GM21786 (cell line): ENCODE results near the gene EDN1.
"Not testable (repeated sequence)": the region's sequence is repeated elsewhere in the genome, so short reads cannot be mapped to it uniquely, and the experiment has no call there.

Source experiments
- ATAC-seq: cut with Tn5 transposase; IDR thresholded peaks from one replicate; pipeline ENCODE4 v1.9.1; 2021; ENCODE audit not compliant: unreplicated experiment

The EDN1 gene

DNA sequence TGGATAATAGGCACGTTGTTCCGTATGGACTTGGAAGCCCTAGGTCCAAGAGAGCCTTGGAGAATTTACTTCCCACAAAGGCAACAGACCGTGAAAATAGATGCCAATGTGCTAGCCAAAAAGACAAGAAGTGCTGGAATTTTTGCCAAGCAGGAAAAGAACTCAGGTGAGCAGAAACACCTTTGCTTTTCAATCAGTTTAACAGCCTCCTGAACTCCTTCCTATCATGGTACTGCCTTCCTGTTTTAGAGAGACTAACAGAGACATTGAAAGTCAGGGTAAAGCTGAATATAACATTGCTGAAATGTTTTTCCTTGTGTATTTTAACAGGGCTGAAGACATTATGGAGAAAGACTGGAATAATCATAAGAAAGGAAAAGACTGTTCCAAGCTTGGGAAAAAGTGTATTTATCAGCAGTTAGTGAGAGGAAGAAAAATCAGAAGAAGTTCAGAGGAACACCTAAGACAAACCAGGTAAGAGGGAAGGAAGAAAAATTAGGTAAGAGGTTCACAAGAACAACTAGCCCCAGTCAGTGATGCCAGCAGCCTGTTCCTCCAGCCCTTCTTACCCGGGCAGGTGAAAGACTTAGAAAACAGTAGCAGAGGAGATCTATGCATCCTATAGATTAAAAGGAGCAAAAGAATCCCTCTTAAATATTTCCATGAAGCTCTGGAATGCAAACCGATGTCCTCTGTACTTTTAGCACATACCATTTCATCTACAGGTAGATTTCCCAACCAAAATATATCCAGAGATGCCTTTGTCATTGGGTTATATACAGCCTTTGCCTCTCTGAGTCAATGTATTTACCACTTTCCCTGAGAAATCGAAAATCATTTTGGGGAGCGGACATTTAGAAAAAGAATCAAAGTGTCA, 4.0 kb downstream of the EDN1 start:
- no peak for ATAC-seq

DNA sequence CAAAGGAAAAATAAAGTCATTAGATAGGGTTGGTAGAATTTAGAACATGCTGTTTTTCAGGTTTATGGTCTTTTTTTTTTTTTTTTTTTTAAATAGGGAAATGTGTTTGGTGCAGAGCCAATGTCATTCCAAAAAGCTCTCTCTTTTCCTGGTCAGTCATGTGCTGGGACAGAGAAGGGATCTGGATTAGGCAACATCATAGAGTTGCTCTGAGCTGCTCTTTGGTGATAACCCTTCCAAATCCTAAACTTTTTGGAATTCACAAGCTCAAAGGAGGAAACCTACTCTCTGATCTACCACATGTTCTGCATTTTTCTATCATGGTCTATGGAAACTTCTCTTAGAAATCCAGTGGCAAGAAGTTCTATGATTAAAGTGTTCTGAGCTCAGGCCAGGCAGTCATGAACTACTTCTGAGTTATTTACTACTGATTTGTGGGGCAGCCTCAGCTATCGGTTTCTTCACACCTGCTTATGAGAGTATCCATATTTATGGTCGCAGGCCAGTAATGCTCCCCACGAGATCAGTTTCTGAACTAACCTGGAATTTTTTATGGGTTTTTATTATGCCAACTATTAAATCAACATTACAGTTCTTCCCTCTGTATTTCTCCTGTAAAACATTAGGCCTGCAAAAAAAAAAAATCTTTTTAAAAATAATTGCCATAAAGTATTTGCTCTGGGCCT, 4.8 kb downstream of the EDN1 start:
- ATAC-seq, result no peak

DNA sequence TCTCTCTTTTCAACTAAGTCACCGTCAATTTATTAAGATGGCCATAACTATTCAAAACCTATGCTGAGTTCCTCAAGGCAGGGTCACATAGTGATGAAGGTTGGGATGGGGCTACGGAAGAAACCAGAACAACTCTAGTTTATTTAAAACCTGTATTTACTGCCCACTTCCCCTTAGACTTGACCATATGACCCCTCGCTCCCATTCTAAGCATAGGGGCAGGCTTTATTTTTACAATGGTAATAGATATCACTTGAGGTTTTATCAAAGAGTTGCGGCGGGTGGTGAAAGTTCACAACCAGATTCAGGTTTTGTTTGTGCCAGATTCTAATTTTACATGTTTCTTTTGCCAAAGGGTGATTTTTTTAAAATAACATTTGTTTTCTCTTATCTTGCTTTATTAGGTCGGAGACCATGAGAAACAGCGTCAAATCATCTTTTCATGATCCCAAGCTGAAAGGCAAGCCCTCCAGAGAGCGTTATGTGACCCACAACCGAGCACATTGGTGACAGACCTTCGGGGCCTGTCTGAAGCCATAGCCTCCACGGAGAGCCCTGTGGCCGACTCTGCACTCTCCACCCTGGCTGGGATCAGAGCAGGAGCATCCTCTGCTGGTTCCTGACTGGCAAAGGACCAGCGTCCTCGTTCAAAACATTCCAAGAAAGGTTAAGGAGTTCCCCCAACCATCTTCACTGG, 5.5 kb downstream of the EDN1 start:
- no peak for ATAC-seq

DNA sequence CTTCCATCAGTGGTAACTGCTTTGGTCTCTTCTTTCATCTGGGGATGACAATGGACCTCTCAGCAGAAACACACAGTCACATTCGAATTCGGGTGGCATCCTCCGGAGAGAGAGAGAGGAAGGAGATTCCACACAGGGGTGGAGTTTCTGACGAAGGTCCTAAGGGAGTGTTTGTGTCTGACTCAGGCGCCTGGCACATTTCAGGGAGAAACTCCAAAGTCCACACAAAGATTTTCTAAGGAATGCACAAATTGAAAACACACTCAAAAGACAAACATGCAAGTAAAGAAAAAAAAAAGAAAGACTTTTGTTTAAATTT, 6.1 kb downstream of the EDN1 start:
- ATAC-seq, result no peak

DNA sequence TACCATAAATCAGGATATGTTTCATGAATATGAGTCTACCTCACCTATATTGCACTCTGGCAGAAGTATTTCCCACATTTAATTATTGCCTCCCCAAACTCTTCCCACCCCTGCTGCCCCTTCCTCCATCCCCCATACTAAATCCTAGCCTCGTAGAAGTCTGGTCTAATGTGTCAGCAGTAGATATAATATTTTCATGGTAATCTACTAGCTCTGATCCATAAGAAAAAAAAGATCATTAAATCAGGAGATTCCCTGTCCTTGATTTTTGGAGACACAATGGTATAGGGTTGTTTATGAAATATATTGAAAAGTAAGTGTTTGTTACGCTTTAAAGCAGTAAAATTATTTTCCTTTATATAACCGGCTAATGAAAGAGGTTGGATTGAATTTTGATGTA, 6.4 kb downstream of the EDN1 start:
- no peak for ATAC-seq

DNA sequence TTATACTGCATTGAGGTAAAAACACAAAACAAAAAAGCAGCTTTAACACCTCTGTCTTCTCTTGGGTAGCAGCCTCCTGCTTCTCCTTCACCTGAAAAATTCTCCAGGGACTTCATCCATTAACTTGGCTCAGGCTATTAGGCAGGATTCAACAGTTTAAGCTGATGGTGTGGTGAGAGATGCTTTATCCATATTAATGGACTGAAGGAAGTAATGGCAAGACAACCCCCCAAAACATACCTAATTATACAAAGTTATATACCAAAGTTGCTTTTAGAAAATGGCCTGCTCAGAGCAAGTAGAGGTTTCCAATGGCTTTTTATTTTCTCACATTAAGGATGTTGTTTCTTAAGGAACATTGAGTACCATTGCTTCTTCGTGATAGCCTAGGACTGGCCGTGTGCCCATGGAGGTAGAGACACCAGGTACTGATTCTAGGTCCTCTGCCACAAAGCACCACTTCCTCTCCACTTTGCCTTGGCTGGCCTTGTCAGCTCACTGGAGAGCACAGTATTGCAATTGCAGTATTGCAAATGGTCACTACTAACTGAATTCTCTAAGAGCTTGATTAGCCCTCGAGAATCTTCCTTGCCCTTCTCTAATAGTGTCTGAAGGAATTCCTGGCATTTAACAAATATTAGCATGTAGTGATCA, 7.3 kb downstream of the EDN1 start:
- no peak for ATAC-seq

DNA sequence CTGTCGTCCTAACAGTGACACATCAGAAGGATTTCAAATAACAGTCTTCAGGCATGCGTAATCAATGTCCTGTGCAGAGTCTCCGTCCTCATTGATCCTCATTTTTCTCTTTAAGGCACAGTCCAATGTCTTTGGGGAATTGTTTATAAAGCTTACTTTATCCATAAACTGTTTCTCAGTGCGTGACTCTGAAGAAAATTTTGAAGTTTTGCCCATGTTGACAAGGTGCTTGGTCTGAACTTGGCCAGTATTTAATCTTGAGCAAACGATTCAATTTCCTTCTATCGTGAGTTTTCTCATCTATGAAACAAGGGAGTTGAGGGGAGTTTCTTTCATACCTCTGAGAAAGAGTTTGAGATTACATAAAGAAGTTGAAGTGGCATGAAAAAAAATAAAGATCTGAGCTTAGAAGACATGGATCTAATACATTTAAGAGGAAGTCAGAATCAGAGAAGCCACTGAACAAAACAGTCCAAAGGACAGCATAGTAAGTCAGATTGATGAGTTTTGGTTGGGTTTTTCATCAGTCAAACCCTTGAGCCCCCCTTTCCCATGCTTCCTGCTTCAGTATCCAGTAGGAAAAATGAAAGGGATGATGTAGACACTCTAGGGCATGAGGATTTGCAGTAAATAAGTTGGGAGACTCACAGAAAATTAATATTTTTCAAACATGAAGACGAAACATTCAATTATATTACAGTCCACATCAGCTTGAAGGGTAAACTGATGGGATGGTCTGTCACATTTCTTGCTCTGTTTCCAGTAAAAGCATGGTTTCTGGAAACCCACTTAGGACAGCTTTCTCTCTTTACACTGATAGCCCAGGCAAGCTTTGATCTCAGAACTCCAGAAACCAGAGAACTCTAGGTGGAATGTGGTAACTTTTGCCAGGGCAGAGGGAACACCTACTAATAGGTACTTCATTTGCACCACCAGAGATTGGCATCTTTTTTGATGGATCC, 8.1 kb downstream of the EDN1 start:
- ATAC-seq, result no peak

DNA sequence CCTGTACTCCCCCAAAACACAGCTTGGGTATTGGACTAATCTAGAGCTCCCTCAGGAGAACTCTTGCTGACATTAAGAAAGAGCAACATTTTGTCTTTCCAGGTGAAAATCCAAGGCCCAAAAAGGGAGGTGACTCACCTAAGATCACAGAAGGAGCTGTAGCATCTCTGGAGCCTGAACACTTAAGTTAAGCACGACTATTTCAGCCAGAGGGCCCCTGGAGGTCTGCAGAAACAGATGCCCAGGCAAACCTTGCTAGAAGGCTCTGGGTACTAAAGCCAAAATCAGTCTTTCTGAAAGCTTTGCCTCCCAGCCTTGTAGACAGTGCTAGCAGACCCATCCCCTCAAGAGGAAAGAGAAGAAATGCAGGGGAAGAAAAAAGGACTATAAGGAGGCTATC, 8.8 kb downstream of the EDN1 start:
- no peak for ATAC-seq

DNA sequence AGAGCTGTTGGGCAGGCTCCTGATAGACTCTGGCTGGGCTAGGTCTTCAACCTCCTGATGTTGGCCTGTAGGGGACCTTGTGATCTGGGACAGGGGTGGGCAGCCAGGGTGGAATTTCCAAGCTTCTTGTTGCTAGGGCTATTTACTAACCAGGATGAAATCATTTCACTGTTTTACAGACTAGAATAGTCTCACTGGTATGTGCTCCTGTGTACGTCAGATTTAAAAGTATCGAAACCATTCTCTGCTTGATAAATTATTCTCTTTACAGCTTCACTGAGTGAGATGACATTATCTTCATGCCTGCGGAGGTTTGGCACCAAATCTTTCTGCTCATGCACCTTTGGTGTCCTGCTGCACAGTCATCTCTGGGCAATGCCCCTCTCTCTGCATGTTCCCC, 10.9 kb downstream of the EDN1 start:
- ATAC-seq, result no peak

DNA sequence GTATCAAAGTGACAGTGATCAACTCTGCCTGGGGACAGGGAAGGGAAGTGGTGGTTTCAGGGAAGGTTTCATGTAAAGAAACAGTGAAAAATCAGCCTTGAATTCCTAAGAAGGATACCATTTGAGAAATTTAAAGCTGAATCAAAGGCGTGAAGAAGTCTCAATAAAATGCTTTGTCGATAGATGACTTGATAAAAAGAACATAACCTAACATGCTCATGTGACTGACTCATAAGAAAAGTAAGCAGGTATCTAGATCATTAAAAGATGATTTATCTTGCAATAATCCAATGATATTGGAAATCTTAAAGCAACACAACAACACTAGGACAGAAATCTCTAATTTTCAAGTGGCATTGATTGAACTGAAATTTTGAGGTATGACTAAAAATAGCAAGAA, 14.3 kb downstream of the EDN1 start:
- ATAC-seq, result no peak

DNA sequence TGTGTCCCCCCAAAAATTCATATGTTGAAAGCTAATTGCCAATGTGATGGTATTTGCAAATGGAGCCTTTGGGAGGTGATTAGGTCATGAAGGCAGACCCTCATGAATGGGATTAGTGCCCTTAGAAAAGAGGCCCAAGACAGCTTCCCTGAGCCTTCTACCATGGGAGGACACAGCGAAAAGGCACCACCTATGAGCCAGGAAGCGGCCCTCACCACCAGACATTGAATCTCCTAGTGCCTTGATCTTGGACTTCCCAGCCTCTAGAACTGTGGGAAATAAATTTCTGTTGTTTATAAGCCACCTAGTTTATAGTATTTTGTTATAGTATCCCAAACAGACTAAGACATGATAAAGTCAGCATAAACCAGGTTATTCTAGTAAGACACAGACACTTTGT, 18.9 kb downstream of the EDN1 start:
- no peak for ATAC-seq

DNA sequence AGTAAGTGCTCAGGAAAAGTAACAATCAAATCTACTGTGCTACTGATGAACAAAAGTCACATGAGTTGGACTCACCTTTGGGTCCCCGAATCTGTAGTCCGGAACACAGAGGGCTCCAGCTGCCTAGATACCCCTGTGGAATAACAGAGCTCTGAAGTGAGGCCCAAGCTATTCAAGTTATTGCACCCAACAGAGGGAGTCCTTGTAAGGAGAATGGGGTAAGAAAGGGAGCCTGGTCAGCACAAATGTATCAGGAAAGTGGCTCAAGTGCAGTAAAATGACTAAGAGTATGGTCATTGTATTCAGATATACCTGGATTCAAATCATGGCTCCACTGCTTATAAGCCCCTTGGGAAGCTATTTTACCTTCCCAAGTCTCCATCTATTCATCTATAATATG, 20.9 kb downstream of the EDN1 start:
- no peak for ATAC-seq

DNA sequence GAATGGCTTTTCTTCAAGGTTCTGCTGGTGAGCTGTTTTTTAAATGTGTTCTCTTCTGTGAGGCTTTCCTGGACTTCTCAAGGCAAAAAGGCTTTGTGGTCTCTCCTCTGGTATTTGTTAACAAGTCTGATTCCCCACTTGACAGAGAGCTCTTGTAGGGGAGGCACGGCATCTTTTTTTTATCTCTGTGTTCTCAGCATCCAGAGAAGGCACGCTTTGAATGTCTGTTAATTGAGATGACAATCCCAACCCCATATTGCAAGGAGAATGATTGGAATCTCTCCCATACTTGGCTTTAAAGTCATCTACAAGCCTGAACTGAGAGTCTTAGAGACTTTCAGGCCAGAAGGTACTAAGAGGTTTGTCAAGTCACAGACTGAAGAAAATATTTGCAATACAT, 22.6 kb downstream of the EDN1 start:
- no peak for ATAC-seq

DNA sequence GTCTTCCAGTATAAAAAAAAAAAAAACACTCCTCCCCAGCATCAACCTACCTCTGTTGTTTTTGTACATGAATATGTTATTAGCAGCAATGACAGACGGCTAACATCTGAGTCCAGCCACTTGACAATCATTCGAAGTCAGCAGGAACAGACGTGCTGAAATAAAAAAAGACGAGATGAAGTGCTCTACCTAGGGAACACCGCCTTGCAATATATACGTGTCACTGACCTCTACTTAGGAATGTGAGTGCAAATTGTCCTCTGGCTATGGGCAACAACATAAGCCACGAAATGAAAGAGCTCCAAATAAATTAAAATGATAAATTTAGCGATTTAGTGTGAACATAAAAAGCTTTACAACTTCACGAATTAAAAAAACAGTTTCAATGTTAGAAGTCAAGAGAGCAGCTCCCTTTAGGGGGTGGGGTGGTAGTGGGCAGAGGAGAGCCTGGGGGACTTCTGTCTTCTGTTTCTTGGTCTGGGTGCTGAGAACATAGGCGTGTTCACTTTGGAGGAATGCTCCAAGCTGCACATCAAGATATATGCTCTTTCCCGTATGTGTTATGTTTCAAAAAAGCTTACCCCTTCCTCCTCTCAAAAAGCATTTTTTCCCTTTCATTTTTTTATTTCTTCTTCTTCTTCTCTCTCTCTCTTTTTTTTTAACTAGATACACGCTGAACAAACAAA, 23.3 kb downstream of the EDN1 start:
- no peak for ATAC-seq

DNA sequence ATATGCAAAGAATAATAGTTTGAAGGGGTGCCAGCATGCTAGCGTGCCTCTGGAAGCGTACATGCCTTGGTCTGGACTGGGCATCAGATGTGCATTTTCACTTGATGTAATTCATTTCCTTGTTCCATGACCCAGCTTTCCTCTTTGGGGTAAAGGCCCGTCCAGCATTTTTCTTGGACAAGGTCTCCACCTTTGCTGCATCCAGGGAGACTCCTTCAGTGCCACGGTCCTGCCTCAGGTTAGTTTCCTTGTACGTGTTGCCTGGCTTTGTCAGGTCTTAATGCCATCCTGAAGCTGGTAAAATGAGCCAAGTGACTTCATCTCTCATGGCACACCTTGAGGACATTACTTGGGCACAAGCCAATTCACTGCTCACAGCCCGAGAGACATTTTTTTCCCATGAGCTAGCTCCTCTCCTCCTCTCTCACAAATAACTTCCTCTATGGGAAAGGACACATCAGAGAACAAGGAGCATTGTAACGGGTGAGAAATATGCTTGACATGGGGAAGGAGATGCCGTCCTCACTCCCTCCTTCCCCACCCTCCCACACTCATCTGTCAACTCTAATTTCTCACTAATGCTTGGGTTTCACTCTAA, 23.9 kb downstream of the EDN1 start:
- no peak for ATAC-seq

DNA sequence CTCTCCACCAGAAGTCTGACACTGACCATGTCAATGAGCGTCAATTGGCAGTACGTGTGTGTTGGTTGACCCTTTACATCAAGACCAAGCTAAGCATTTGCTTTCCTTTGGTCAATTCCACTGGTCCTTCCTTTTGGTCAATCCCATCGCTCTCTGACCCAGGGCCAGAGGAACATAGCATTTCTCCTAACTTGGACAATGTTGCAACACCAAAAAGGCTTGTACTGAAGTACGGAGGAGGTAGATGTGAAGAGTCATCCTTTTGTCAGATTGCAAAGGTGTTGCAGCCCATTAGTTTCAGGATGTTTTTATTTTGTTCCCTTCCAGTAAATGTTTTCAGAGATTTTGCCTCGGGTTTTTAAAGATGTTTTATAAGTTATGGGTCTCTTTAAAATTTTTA, 24.6 kb downstream of the EDN1 start:
- ATAC-seq, result no peak

DNA sequence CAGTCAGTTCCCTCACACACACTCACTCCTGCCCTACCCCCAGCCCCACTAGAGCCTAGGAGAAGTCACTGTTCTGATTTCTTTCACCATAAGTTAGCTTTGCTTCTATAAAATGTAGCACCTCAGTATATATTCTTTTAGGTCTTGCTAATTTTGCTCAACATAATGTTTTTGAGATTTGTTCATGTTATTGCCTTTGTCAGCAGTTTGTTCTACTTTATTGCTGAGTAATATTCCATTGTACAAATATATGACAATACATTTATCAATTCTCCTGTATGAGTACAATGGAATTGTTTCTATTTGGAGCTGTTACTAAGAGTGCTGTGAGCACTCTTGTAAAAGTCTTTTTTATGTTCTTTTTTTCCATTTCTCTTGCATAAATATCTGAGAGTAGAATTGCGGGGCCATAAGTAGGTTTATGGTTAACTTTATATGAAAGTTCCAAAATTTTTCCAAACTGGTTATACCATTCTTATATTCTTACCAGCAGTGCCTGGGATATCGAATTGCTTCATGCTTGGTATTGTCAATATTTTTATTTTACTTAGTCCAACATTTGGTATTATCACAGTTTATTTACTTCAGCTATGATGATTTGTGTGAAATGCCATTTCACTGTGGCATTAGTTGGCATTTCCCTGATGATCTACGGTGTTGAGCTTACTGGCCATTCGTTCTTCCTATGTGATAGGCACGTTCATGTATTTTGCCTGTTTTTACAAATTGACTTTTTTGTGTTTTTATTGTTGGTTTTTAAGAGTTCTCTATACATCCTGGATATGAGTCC, 25.3 kb downstream of the EDN1 start:
- no peak for ATAC-seq

DNA sequence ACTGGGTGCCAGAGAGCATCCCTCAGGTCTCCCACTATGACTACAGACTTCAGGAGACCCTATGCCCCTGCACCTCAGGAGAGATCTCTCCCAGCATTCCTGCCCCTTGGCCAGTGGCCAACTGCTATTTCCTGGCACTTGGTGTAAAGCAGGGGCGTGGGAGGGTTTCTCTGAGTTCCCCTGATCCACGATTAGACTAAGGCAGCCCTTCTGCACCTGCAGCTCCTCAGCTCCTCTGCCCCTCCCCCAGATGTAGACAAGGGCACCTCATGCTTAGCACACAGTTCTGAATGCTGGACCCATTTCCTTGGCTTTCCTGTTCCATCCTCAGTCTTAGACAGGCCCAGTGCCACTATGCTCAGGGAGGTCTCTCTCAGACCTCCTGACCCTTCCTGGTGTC, 28.6 kb downstream of the EDN1 start:
- ATAC-seq, result no peak

DNA sequence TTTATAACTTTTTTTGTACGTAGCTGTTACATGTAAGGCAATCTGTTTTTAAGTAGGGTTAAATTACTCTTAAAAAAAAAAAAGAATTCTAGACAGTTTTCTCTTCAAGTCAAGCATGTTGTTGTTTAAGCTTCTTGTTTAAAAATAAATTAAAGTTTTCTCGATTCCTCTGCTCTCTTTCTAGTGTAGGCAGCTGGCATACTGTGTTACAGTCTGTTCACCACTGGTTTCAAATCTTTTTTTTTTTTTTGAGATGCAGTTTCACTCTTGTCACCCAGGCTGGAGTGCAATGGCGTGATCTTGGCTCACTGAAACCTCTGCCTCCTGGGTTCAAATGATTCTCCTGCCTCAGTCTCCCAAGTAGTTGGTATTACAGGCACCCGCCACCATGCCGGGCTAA, 29.9 kb downstream of the EDN1 start:
- not testable (repeated sequence) for ATAC-seq
